ENCODE measurements around the gene PKM. TPM values are rescaled to one million over a fixed set of nuclear protein-coding genes. Genes with fewer than 3 reads are reported as not detected.

Gene PKM
- total and polyA plus RNA-seq, 9 of the 15 experiments (the other 6 are each of a cell fraction or from before 2014, with no cell fraction given), result 140 to 825 (median 383) TPM

DNA sequence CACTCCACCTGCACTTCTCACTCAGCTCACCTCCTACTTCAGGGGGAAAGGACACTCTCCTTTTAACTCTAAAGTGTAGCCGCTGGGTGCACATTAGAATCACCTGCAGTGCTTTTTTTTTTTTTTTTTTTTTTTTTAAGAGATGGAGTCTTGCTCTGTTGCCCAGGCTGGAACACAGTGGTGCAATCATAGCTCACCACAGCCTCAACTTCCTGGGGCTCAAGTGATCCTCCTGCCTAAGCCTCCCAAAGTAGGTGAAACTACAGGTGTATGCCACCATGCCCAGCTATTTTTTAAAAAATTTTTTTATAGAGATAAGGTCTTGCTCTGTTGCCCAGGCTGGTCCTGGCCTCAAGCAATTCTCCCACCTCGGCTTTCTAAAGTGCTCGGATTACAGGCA is 54.2 kb downstream of the PKM start (continued):
- TF ChIP-seq, protein P1, sequence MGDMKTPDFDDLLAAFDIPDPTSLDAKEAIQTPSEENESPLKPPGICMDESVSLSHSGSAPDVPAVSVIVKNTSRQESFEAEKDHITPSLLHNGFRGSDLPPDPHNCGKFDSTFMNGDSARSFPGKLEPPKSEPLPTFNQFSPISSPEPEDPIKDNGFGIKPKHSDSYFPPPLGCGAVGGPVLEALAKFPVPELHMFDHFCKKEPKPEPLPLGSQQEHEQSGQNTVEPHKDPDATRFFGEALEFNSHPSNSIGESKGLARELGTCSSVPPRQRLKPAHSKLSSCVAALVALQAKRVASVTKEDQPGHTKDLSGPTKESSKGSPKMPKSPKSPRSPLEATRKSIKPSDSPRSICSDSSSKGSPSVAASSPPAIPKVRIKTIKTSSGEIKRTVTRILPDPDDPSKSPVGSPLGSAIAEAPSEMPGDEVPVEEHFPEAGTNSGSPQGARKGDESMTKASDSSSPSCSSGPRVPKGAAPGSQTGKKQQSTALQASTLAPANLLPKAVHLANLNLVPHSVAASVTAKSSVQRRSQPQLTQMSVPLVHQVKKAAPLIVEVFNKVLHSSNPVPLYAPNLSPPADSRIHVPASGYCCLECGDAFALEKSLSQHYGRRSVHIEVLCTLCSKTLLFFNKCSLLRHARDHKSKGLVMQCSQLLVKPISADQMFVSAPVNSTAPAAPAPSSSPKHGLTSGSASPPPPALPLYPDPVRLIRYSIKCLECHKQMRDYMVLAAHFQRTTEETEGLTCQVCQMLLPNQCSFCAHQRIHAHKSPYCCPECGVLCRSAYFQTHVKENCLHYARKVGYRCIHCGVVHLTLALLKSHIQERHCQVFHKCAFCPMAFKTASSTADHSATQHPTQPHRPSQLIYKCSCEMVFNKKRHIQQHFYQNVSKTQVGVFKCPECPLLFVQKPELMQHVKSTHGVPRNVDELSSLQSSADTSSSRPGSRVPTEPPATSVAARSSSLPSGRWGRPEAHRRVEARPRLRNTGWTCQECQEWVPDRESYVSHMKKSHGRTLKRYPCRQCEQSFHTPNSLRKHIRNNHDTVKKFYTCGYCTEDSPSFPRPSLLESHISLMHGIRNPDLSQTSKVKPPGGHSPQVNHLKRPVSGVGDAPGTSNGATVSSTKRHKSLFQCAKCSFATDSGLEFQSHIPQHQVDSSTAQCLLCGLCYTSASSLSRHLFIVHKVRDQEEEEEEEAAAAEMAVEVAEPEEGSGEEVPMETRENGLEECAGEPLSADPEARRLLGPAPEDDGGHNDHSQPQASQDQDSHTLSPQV (IDR thresholded peaks at IDR 0.05), result no peak
- TF ChIP-seq POLR2B (IDR thresholded peaks at IDR 0.05; ENCODE audit: low read depth, partially characterized antibody), result no peak
- no peak for TF ChIP-seq ZSCAN29 (IDR thresholded peaks at IDR 0.05)
- no peak for TF ChIP-seq NFE2 (IDR thresholded peaks at IDR 0.05; ENCODE audit: low read depth)

DNA sequence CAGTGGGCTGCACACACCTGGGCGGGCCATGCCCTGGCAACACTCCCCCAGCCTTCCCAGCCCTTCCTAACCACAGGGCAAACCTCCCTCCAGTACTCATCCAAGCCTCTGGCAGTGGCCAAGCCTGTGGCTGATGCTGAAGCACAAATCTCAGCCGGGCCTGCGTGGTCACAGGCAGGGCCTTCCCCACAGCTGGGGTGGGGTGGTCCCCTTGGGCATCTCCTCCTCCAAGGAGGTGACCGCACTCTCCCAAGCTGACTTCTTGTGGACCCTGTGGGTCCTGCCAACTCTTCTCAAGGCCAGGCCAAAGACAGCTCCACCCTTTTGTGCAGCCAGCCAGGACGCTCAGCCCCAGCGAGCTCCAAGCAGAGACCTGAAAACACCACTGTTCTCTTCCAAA is 54.8 kb downstream of the PKM start:
- H3K4me1 ChIP-seq (replicated peaks in 1 of 2; ENCODE audit: control insufficient read depth in 2 of 2, insufficient read depth in 2 of 2, low read length in 2 of 2), result no peaks in the 10 kb centered on the region; a peak in 1 of 5 replicates
- no TSS peak for BruUV-seq (replicated peaks)
- H3K4me2 ChIP-seq (ENCODE audit: insufficient read depth, low read length), result no peak overlapping the region
- ATAC-seq, result no peak
- no peak for DNase-seq (ENCODE audit: extremely low read depth in 1 of 4, low spot score in 3 of 4)
- H3K27ac ChIP-seq (ENCODE audit: extremely low read depth, low read depth, low read length), result no peak overlapping the region
- CTCF ChIA-PET (ENCODE audit: low intra/inter-chr PET ratio), result no interaction called here
- in situ Hi-C loops (cut with MboI), result no loop called here
- no peak overlapping the region for H2AFZ ChIP-seq (ENCODE audit: low read depth, low read length)
- 4% methylated on average over 6 of the region's 6 CpGs for WGBS (ENCODE audit: insufficient coverage, low coverage, missing lambda C conversion rate)
- no peaks in the 10 kb centered on the region for H3K79me2 ChIP-seq (ENCODE audit: control insufficient read depth, insufficient read depth, low read length)
- peaks cover 44 to 83% of the 10 kb centered on the region in 2 experiments for H3K27me3 ChIP-seq (ENCODE audit: control insufficient read depth in 2 of 2, insufficient read depth in 2 of 2, low read length in 2 of 2)
- H4K20me1 ChIP-seq (replicated peaks; ENCODE audit: control insufficient read depth, insufficient read depth, low read length), result peaks cover 9% of the 10 kb centered on the region; the same call in 1 of the 2 replicates
- H3K9ac ChIP-seq (ENCODE audit: insufficient read depth in 1 of 2, low read depth in 2 of 2, low read length in 2 of 2), result no peak overlapping the region
- POLR2A ChIA-PET, result interaction anchor here (0.8 kb wide), 1 partner anchor 29 kb away, joined by 3 read pairs; no protein-coding TSS in a partner anchor
- no peak overlapping the region for H3K4me3 ChIP-seq
- intact Hi-C loops (cut with micrococcal nuclease), result no loop called here
- H3K36me3 ChIP-seq (ENCODE audit: control insufficient read depth, insufficient read depth, low read length), result no peaks in the 10 kb centered on the region
- no peaks in the 10 kb centered on the region for H3K9me3 ChIP-seq (replicated peaks; ENCODE audit: control insufficient read depth, insufficient read depth, low read depth, low read length)
- H3K9me1 ChIP-seq (ENCODE audit: control insufficient read depth, insufficient read depth, low read length), result no peaks in the 10 kb centered on the region
- FAIRE-seq, result no peak
- no peak for TF ChIP-seq ZNF57 (CRISPR knock-in tag; IDR thresholded peaks at IDR 0.05)
- no peak for TF ChIP-seq JUN (IDR thresholded peaks at IDR 0.05; ENCODE audit: borderline replicate concordance, low read depth, low read length)
- no peak for TF ChIP-seq JUN (CRISPR knock-in tag; IDR thresholded peaks at IDR 0.05; ENCODE audit: borderline replicate concordance)
- no peak for TF ChIP-seq COPS2 (conservative IDR thresholded peaks at IDR 0.05)
- no peak for TF ChIP-seq YBX1 (IDR thresholded peaks at IDR 0.05)
- TF ChIP-seq NFE2 (IDR thresholded peaks at IDR 0.05; ENCODE audit: low read depth), result no peak
- TF ChIP-seq, protein P2, sequence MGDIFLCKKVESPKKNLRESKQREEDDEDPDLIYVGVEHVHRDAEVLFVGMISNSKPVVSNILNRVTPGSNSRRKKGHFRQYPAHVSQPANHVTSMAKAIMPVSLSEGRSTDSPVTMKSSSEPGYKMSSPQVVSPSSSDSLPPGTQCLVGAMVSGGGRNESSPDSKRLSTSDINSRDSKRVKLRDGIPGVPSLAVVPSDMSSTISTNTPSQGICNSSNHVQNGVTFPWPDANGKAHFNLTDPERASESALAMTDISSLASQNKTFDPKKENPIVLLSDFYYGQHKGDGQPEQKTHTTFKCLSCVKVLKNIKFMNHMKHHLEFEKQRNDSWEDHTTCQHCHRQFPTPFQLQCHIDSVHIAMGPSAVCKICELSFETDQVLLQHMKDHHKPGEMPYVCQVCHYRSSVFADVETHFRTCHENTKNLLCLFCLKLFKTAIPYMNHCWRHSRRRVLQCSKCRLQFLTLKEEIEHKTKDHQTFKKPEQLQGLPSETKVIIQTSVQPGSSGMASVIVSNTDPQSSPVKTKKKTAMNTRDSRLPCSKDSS (IDR thresholded peaks at IDR 0.05; ENCODE audit: low read depth, partially characterized antibody), result no peak
- TF ChIP-seq, protein P3, sequence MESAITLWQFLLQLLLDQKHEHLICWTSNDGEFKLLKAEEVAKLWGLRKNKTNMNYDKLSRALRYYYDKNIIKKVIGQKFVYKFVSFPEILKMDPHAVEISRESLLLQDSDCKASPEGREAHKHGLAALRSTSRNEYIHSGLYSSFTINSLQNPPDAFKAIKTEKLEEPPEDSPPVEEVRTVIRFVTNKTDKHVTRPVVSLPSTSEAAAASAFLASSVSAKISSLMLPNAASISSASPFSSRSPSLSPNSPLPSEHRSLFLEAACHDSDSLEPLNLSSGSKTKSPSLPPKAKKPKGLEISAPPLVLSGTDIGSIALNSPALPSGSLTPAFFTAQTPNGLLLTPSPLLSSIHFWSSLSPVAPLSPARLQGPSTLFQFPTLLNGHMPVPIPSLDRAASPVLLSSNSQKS (CRISPR knock-in tag; IDR thresholded peaks at IDR 0.05), result no peak
- TF ChIP-seq JUND (IDR thresholded peaks at IDR 0.05; ENCODE audit: borderline replicate concordance, low read depth, low read length), result no peak
- TF ChIP-seq JUND (tag; IDR thresholded peaks at IDR 0.05; ENCODE audit: borderline replicate concordance, low read depth, low read length), result no peak
- no peak for TF ChIP-seq ASH1L (IDR thresholded peaks at IDR 0.05; ENCODE audit: borderline replicate concordance, low read depth, partially characterized antibody)
- TF ChIP-seq ETV6 (IDR thresholded peaks at IDR 0.05; ENCODE audit: borderline replicate concordance in 1 of 2, low read depth in 2 of 2, low read length in 1 of 2), result no peak
- no peak for TF ChIP-seq ETV6 (CRISPR knock-in tag; IDR thresholded peaks at IDR 0.05; ENCODE audit: borderline replicate concordance)
